GM11168 (cell line): Measurements from ENCODE around the gene RAB3B.

Source experiments
- in situ Hi-C: fragments of 300-500 bp; cut with MboI; formaldehyde crosslinking; loops from one replicate; pipeline ENCODE4 v1.12.0; 2022; ENCODE audit warnings: low sequenced_read_pairs; ENCODE audit not compliant: unreplicated experiment

Gene RAB3B

DNA sequence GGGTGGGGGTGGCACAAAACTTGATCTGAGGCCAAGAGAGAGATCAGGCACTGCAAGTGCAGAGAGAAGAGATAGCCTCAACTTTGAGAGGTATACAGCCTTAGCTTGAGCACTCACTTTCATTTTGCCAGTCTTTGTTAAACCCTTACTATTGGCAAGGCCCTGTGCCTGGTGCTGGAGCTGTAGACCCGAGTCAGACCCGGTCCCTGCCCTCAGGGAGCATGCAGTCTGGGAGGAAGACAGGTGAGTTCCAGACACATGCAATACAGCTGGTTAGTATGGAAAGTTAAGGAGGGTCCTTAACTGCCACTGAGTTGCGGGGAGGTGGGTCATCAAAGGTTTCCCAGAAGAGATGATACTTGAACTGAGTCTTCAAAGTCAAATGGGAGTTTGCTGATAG is 31.7 kb downstream of the RAB3B start:
- in situ Hi-C loops = loop anchor here (5.0 kb wide), 1 partner anchor 33 kb away; the partner anchor contains the start of gene RAB3B

DNA sequence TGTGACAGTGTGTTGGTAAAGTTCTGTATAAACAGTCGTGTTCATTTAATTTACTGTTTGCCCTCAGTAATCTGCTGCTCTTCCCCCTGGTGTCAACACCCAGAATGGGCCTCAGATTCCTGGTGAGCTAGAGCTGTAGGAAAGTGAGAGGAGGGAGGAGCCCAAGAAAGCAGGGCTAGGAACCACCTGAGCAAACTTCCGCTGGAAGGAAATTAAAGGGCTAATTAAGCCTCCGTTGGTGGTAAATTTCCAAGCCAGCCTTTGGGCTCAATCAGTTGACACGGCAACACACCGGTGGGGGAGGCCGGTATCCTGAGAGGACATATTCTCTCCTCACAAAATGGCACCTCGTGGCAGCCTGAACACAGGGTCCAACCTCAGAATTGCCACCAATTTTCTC is 32.9 kb downstream of the RAB3B start:
- in situ Hi-C loops = loop anchor here (5.0 kb wide), 1 partner anchor 35 kb away; the partner anchor contains the start of gene RAB3B

DNA sequence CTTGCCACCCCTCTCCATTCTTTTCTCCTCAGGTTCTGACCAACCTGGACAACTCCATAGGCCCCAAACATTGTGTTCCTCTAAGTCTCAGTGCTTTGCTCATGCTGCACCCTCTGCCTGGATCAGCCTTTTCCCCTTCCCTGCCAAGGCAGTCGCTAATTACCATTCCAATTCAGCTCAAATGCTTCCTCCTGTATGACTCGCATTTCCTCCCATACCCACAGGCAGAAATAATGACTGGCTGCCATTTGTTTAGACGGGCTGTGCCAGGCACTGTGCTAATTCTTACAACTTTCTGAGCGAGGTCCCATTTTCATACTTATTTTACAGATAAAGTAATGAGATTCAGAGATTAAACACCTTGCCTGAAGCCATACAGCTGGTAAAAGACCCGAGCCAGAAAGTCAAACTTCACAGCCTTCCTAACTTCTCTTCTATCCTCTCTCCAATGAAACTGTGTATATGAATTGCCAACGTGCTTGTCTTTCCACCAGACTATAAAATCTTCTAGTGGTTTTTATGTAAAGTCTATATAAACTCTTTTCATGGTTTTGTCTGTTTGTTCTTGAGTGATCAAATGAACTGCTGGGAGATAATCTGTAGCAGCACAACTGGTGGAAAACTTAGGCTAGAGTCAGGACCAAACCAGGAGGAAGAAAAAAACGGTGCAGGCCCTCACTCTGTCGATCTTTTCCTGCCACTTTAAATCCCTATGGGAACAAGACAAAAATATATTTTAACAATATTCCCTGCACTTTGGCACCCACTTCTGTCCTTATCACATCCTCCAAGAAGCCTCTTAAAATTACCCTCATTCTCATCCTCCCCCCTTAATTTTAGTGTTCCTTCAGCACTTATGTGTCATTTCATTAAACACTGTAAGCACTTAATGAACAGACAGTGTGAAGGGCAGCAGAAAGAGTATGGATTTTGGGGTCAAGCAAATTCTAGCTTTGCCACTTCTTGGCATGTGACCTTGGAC is 33.7 kb downstream of the RAB3B start:
- in situ Hi-C loops = loop anchor here (5.0 kb wide), 1 partner anchor 35 kb away; the partner anchor contains the start of gene RAB3B

DNA sequence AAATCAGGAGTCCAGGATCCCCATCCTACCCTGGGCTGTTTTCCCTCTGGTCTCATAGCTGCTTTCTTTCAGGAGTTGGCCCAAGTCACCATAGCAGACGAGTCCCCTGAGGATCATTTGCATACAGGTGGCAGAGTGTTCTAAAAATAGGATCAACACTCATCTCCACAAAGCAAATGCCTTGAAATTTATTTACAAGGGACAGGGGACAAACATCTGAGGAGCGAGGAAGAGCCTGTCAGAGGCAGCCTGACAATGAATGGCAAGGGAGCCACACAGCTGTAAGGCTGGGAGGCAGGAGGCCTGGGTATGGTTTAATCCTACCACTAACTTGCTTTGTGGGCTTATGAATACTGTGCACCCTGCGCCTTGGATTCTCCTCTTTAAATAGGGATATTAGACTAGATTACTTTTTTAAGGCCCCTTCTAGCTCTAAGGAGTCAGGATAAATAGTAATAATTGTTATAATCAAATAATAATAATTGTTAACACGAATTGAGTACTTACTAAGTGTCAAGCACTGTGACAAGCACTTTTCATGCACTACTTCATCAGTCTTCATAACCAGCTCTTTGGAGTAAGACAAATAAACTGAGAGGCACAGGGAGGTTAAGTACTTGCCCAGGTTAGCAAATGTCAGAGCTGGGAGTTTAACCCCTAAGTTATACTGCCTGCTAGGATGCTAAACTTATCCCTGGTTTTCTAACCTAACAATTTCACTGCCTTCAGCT is 34.5 kb downstream of the RAB3B start:
- in situ Hi-C loops = loop anchor here (5.0 kb wide), 1 partner anchor 36 kb away; the partner anchor contains the start of gene RAB3B

DNA sequence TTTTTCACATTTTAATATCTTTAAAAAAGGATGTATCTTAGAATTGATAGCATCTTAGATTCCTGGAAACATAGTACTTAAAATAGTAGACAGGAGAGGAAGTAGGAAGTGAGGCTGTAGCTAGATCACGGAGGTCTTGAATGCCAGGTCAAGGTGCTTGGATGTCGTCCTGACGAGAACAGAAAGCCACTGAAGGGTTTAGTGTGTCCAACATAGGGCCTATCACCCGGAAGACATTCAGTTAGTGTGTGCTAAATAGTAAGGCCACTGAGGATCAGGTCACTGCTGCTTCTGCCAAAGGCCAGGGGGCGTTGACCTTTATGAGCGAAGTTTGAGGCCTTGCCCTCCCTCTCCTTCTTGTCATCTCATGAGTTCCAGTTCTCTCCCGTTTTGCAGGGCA is 35.7 kb downstream of the RAB3B start:
- in situ Hi-C loops = loop anchor here (5.0 kb wide), 1 partner anchor 38 kb away; the partner anchor contains the start of gene RAB3B

DNA sequence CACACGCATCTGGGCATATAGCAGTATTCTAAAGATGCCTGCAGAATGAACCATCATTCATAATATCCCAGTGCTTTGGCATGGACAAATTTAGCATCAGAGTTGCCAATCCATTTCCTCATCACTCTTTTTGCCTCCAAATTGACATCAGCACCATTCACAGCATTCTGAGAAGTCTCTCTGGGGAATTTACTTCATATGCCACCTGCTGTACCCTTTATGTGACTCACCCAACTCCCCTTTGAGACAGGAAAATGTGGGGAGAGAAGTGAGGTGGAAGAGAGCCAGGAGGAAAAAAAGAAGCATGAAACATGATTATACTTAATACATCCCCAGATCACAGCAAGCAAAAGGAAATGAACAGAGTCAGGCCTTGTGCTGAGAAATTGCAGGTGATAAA is 37.4 kb downstream of the RAB3B start:
- in situ Hi-C loops = no loop called here

DNA sequence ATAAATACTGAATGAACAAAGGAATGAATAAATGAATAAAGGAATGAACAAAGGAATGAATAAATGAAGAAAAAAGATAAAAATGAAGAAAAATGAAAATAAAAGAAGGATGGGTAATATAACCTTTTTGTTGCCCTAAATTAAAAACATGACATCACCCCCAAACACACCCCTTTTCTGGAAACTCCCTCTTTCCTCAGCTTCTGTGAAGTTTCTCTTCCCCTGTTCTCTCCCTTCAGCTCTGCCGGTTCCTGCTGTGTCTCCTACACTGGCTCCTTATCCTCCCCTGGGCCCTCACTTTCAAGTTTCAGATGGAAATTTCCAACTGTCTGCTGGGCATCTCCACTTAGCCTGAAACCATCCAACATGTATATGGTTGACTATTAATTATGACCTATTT is 37.9 kb downstream of the RAB3B start:
- in situ Hi-C loops = no loop called here

DNA sequence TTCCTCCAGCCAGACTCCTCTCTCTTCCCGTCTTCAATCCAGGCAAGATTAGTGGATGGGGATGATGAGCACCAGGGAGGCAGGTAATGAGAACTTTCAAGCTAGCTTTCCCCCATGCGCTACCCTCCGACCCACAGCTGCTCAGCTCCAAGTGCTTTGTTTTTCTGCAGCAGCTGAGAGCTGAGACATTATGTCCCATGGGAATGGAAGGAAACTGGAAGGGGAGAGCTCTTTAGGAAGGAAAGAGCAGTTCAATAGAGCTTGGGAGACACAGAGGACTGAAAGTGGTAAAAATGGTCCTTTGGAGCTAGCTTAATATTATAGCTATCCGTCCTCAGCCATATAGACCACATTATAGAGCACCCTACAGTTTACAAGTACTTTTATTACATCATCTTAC is 39.8 kb downstream of the RAB3B start:
- in situ Hi-C loops = no loop called here

DNA sequence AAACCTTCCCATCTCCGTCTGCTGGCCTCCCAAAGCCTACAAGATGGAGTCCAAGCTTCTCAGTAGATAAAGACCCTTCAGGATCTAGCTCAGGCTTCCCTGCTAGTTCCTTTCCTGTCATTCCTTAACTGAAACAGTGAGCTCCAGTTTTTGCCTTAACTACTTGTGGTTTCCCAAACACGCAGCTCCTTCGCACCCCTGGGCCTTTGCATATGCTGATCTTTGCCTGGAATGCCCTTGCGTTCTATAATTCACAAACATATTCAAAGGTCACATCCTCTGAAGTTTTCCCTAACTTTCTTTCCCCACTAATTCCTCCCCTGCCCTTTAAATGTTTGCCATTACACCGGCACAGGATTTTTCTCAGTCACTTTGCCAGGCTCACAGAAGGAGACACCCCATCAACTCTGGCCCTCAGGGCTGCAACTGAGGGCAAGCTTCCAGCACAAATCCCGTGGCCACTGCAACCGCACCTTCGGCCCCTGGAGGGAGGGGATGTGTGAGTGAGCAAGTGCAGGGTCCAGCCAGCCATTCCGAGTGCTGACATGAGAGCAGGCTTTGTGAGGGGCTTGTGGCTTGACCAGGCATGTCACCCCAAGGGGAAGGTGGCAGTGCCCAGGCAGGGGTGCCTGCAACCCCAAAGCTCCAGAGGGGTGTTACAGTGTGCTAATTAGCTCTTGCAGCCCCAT is 41.3 kb downstream of the RAB3B start:
- in situ Hi-C loops = no loop called here

DNA sequence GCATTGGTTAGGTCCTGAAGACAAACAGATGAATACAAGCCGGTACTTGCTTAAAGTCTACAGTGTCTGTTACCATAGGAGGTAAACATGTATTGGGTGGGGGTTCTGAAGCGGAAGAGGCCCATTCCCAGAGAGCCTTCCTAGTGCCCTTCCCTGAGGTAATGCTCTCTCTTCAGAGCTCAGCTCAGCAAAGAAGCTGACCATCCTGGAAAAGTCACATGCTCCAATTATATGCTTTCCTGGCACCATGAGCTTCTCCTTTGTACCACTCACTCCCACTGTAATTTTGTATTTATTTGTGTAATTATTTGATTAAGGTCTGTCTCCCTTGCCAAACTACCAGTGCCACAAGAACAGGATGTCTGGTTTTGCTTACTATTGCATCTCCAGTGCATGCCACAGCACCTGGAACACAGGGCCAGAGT is 42.0 kb downstream of the RAB3B start:
- in situ Hi-C loops = no loop called here

DNA sequence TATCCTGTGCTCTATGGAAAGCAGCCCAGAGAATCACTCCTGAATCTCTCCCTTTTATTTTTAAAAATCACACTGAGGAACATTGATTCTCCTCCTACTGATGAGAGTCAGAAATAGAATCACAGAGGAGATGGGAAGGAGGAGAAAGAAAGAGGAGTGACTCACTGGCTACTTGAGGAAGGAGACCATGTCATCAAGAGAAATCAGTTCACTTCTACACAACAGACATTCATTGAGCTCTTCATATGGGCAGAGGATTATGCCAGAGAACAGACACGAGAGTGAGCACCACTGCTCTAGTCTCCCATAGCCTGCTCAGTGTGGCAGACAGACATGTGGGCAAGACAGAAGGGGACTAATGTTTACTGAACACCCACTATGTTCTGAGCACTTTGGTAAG is 44.2 kb downstream of the RAB3B start:
- in situ Hi-C loops = no loop called here

DNA sequence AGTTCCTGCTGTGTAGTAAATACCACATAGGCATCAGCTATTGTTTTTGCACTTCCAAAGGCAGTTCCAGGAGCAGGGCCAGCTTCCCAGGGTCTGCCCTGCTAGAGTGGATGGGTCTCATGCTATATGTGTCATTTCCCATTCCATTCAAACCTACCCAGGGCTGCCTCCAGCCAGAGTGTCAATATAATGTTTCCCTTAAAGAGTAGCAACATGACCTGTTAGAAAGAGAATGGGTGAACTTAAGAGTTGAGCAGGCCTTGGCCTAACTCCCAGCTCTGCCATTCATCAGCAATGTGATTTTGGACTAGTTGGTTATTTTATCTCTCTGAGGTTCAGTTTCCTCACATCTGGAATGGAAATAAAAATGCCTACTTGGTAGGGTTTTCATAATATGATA is 44.9 kb downstream of the RAB3B start:
- in situ Hi-C loops = no loop called here

DNA sequence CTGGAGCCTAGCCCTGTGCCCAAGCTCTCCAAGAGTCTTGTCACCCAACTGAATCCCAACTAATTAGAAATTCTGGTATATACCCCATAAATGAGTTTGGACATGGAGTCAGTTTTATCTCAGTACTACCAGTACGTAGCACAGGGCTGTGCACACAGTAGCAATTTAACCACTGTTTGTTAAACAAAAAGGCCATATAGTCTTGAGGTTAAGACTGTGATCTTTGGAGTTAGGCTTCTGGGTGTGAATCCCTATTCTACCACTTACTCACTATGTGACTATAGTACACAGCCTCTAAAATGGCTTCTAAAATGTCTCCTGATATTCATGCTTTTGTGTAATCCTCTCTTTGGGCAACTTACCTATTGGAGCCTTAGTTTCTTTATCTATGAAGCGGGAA is 48.2 kb downstream of the RAB3B start:
- in situ Hi-C loops = no loop called here

DNA sequence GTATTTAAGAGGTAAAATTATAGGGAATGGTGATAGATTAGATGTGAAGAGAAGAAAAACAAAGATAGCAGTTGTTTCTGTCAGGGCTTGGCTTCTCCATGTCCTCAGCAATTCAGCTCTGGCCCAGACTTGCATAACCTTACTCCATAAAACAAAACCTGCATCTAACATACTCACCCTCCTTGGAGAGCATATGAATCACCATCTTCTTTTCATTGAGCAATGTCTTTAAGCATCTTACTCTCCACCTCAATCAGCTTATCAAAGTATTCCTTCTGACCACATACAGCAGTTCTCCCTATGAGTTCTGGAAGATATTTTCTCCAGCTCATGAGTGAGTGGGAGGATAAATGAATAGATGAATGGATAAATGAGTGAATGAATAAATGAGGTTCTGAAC is 49.0 kb downstream of the RAB3B start:
- in situ Hi-C loops = no loop called here

DNA sequence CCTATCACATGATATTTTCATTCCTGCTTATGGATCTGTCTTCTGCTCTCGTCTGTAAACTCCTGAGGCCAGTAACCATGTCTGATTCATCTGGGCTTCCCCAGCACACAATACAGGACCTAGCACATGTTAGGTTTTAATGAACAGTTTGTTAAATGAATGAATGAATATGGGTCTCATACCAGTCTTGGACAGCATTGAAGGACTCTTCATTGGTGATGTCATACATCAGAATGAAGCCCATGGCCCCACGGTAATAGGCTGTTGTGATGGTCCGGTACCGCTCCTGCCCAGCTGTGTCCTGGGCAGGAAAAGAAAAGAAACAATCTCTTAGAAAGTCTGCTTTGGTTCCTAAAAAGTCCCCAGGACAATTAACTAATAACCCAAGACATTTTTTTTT is 53.4 kb downstream of the RAB3B start:
- in situ Hi-C loops = no loop called here

DNA sequence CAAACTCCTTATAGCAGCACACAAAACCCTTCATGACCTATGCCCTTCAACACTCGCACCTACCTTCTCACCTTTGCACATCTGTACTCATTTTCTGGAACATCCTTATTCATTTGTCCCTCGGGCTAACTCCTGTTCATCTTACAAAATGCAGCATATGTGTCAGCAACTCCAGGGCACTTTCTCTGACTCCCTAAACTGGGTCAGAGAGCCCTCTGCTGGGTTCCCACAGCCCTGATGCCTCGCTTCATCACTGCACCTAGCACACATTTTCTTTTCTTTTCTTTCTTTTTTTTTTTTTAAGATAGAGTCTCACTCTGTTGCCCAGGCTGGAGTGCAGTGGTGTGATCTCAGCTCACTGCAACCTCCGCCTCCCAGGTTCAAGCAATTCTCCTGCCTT is 54.0 kb downstream of the RAB3B start:
- in situ Hi-C loops = no loop called here

DNA sequence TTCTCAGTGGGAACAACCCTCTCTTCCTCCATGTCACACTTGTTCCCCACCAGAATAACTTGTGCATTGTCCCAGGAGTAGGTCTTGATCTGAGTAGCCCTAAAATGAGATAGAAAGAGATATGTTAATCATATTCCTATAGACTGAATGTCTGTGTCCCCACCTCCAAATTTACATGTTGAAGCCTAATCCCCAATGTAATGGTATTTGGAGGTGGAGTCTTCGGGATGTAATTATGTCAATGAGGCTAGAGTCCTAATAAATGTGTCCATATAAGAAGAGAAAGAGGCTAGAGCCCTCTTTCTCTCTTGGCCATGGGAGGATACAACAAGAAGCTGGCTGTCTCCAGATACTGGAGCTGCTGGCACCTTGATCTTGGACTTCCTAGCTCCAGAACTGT is 57.2 kb downstream of the RAB3B start:
- in situ Hi-C loops = no loop called here

DNA sequence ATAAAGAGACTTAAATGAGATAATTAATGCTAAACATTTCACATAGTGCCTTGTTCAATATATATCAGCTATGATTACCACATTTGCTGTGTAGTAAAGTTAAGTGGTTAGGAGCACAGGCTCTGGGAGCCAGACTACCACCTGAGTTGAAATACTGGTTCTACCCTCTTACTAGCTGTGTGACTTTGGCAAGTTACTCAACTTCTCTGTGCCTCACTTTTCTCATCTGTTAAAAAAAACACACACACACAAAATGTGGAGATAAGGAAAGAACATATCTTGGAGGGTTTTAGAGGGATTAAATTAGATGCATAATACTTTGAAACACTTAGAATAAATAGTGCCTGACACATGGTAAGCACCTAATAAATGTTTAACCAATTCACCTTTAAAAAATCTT is 60.2 kb downstream of the RAB3B start:
- in situ Hi-C loops = no loop called here

DNA sequence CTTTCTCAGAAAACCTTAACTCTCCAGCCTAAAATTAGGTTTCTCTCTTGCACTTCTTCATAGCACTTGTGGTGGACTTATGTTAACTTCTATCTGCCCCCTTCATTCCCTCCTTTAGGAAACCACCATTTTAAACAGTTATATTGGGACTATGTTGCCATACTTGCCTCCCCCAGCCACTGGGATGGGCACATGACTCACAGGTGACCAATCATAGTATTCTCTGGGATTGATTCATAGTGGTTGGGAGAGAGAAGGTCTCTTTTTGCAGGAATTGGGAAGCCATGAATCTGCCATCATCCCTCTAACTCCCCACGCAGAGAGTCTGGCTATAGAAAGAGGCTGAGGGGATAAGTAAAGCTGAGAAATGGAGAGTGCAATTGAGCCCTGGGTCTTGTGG is 61.6 kb downstream of the RAB3B start:
- in situ Hi-C loops = no loop called here

DNA sequence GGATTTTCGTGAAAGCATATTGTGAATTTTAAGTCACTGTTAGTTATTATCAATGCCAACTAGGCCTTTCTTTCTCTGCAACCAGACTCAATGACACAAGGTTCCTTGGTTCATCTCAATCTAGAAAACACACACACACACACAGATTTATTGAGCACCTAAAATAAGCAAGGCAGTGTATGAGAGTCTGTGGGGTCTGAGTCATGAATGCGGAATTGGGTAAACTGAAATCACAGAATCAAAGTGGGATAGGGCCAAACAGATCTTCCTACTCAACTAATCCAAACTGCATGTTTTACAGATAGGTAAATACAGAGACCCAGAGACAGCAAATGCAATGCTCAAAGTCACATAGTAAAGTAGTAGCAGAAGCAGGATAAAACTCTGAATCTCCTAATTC is 63.5 kb downstream of the RAB3B start:
- in situ Hi-C loops = no loop called here
